GM12873 (cell line): ENCODE measurements around the gene NEU4.

Experiments used
- CTCF ChIP-seq: IDR thresholded peaks from 2 replicates; pipeline ENCODE4 v1.5.1; 2012; ENCODE audit warnings: low read depth, mild to moderate bottlenecking, moderate library complexity, low read length, control low read depth; ENCODE audit not compliant: insufficient read depth; ENCODE audit errors: missing control alignments

NEU4 gene

GRCh38 chr2:241808721-241809382 is at the start of gene NEU4:
NEU4 (plus strand) TSS chr2:241809193; CDS start chr2:241814485, 5,292 bp downstream.
- no peak for TF ChIP-seq CTCF

- TF ChIP-seq CTCF, result no peak
Observed at GRCh38 chr2:241760301-241760771, 48.7 kb upstream of the NEU4 start.

GRCh38 chr2:241762321-241762932 is 46.6 kb upstream of the NEU4 start:
- TF ChIP-seq CTCF, result no peak

GRCh38 chr2:241762933-241763369 is 46.0 kb upstream of the NEU4 start:
- TF ChIP-seq CTCF, result no peak

GRCh38 chr2:241763551-241764274 is 45.3 kb upstream of the NEU4 start:
- no peak for TF ChIP-seq CTCF

GRCh38 chr2:241764275-241765241 is 44.4 kb upstream of the NEU4 start:
- no peak for TF ChIP-seq CTCF
